ENCODE results near the gene GJD4. TPM values are rescaled to one million over a fixed set of nuclear protein-coding genes. Genes with fewer than 3 reads are reported as not detected.

The GJD4 gene
- total RNA-seq, 1 experiment from 2014 or later, result 0.33 TPM

GRCh38 chr10:35568483-35569015 lies 36.6 kb upstream of the GJD4 start:
- DNase-seq, result no peak
- no peaks in the 10 kb centered on the region for H3K27me3 ChIP-seq (ENCODE audit: low read length)
- H4K20me1 ChIP-seq (ENCODE audit: low read length), result no peaks in the 10 kb centered on the region
- CTCF ChIA-PET, result interaction anchor here (0.6 kb wide), 1 partner anchor 284 kb away, joined by 4 read pairs; no protein-coding TSS in a partner anchor
- no peak overlapping the region for H3K9ac ChIP-seq (ENCODE audit: low read length)
- no peaks in the 10 kb centered on the region for H3K9me3 ChIP-seq (ENCODE audit: low read length)
- ATAC-seq, result no peak
- intact Hi-C loops (cut with micrococcal nuclease), result no loop called here
- H2AFZ ChIP-seq (ENCODE audit: low read length), result no peak overlapping the region
- no peak overlapping the region for H3K4me2 ChIP-seq (ENCODE audit: low read length)
- POLR2A ChIA-PET (ENCODE audit: unreplicated experiment), result interaction anchor here (0.5 kb wide), 1 partner anchor 329 kb away, joined by 13 read pairs; no protein-coding TSS in a partner anchor
- H3K27ac ChIP-seq (ENCODE audit: low read length), result no peak overlapping the region
- H3K9me2 ChIP-seq (replicated peaks; ENCODE audit: low read length), result no peaks in the 10 kb centered on the region
- no peak overlapping the region for H3K4me3 ChIP-seq (ENCODE audit: low read length)
- H3K79me2 ChIP-seq (ENCODE audit: low read length), result 0 out of 2 replicates have a peak, but pooled peaks cover 5% of the 10 kb centered on the region
- no TSS peak for BruUV-seq (replicated peaks)
- TF ChIP-seq CTCF (conservative IDR thresholded peaks at IDR 0.05; ENCODE audit: low read depth, low read length) (no peak), EZH2 (IDR thresholded peaks at IDR 0.05; ENCODE audit: low read length, unreplicated experiment) (no peak), EZH2phosphoT487 (IDR thresholded peaks at IDR 0.05; ENCODE audit: borderline replicate concordance, low read length) (no peak)
- H3K4me1 ChIP-seq (ENCODE audit: insufficient read depth, low read length), result no peaks in the 10 kb centered on the region
- no peaks in the 10 kb centered on the region for H3F3A ChIP-seq (ENCODE audit: low read length, unreplicated experiment)
- H3K36me3 ChIP-seq (ENCODE audit: low read depth, low read length), result peaks cover 39% of the 10 kb centered on the region

DNA sequence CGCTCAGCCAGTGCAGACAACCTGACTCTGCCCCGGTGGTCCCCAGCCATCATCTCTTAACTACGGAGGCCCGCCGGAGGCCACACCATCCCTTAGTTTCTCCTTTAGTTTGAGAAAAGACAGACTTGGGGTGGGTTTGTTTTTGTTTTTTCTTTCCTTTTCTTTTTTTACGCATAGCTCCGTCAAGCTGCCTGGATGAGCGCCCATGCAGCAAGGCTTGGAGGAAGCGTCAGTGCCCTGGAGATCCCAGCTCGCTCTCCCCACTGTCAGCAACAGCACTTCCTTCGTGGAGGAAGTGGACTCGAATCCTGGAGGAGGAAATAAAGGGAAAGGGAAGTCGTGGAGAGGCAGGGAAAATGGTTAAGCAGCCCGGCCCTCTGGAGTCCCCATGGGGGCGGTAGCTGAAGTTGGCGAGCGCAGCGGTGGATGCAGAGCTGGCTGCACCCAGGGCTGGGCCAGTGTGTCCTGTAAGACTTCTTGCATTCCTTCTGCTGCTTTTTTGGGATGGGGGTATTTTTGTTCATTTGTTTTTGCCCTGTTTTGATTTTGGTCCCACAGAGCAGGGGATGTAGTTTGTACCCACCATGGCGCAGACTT lies 35.9 kb upstream of the GJD4 start:
- H3F3A ChIP-seq (ENCODE audit: low read length, unreplicated experiment), result no peaks in the 10 kb centered on the region
- H3K4me1 ChIP-seq (ENCODE audit: insufficient read depth, low read length), result peaks cover 3% of the 10 kb centered on the region
- no peaks in the 10 kb centered on the region for H3K9me3 ChIP-seq (ENCODE audit: low read length)
- ChIA-PET CTCF (no interaction called here), POLR2A (ENCODE audit: unreplicated experiment) (interaction anchor here (0.5 kb wide), 1 partner anchor 329 kb away, joined by 13 read pairs; no protein-coding TSS in a partner anchor)
- H3K36me3 ChIP-seq (ENCODE audit: low read depth, low read length), result peaks cover 37% of the 10 kb centered on the region
- TF ChIP-seq CTCF (conservative IDR thresholded peaks at IDR 0.05; ENCODE audit: low read depth, low read length) (no peak), EZH2 (IDR thresholded peaks at IDR 0.05; ENCODE audit: low read length, unreplicated experiment) (no peak), EZH2phosphoT487 (IDR thresholded peaks at IDR 0.05; ENCODE audit: borderline replicate concordance, low read length) (no peak)
- no peak overlapping the region for H3K4me2 ChIP-seq (ENCODE audit: low read length)
- no TSS peak for BruUV-seq (replicated peaks)
- DNase-seq (no peak), ATAC-seq (no peak)
- H3K4me3 ChIP-seq (ENCODE audit: low read length), result no peak overlapping the region
- no peaks in the 10 kb centered on the region for H3K27me3 ChIP-seq (ENCODE audit: low read length)
- no peak overlapping the region for H3K9ac ChIP-seq (ENCODE audit: low read length)
- intact Hi-C loops (cut with micrococcal nuclease), result no loop called here
- H3K79me2 ChIP-seq (ENCODE audit: low read length), result 0 out of 2 replicates have a peak, but pooled peaks cover 5% of the 10 kb centered on the region
- no peak overlapping the region for H3K27ac ChIP-seq (ENCODE audit: low read length)
- no peaks in the 10 kb centered on the region for H4K20me1 ChIP-seq (ENCODE audit: low read length)
- no peaks in the 10 kb centered on the region for H3K9me2 ChIP-seq (replicated peaks; ENCODE audit: low read length)
- no peak overlapping the region for H2AFZ ChIP-seq (ENCODE audit: low read length)

DNA sequence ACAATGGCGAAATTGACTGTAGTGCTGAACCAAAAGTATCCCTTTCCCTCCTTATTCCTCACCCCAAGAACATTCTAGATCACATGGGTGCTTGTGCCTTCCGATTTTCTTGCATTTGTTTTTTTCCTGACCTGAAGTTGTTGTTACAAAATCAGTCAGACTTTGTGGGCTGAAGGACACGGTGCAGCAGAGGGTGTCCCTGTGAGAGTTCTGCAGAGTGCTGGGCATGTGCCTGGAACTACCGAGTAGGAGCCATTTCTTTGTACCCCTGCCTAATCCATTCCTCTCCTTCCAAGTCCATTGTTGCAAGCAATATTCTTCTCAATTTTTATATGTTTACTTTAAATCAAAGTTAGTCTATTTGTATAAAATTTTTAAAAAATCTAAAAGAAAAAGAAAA lies 35.3 kb upstream of the GJD4 start:
- peaks cover 9% of the 10 kb centered on the region for H3K4me1 ChIP-seq (ENCODE audit: insufficient read depth, low read length)
- H3K9ac ChIP-seq (ENCODE audit: low read length), result no peak overlapping the region
- H3K4me2 ChIP-seq (ENCODE audit: low read length), result no peak overlapping the region
- no peaks in the 10 kb centered on the region for H3F3A ChIP-seq (ENCODE audit: low read length, unreplicated experiment)
- H3K36me3 ChIP-seq (ENCODE audit: low read depth, low read length), result peaks cover 33% of the 10 kb centered on the region
- POLR2A ChIA-PET (ENCODE audit: unreplicated experiment), result no interaction called here
- ATAC-seq (no peak), DNase-seq (no peak)
- TF ChIP-seq EZH2phosphoT487 (IDR thresholded peaks at IDR 0.05; ENCODE audit: borderline replicate concordance, low read length), result no peak
- no peak for TF ChIP-seq CTCF (conservative IDR thresholded peaks at IDR 0.05; ENCODE audit: low read depth, low read length)
- TF ChIP-seq EZH2 (IDR thresholded peaks at IDR 0.05; ENCODE audit: low read length, unreplicated experiment), result no peak
- H3K27ac ChIP-seq (ENCODE audit: low read length), result no peak overlapping the region
- no TSS peak for BruUV-seq (replicated peaks)
- H3K9me2 ChIP-seq (replicated peaks; ENCODE audit: low read length), result no peaks in the 10 kb centered on the region
- no peaks in the 10 kb centered on the region for H3K79me2 ChIP-seq (ENCODE audit: low read length)
- H4K20me1 ChIP-seq (ENCODE audit: low read length), result no peaks in the 10 kb centered on the region
- no peak overlapping the region for H2AFZ ChIP-seq (ENCODE audit: low read length)
- H3K9me3 ChIP-seq (ENCODE audit: low read length), result no peaks in the 10 kb centered on the region
- no peak overlapping the region for H3K4me3 ChIP-seq (ENCODE audit: low read length)
- H3K27me3 ChIP-seq (ENCODE audit: low read length), result no peaks in the 10 kb centered on the region
- CTCF ChIA-PET, result no interaction called here
- intact Hi-C loops (cut with micrococcal nuclease), result no loop called here
